K562 (cell line): ENCODE data around the gene MOCOS. TPM values are rescaled to one million over a fixed set of nuclear protein-coding genes. Genes with fewer than 3 reads are reported as not detected.

Experiments used
- ATAC-seq: fragments of 200-7000 bp; cut with Tn5 transposase; 3 replicates; pipeline ENCODE4 v1.9.1; 2020; ENCODE audit warnings: moderate library complexity
- BruUV-seq: library from RNA; stranded (reverse); fragments of 400-500 nt; replicated peaks from 2 replicates; lab custom pipeline; 2021; lab: Mats Ljungman, UMichigan
- CTCF ChIA-PET: fragments of 300-600 bp; formaldehyde crosslinking; extraction: SDS; loops from one replicate; lab custom pipeline; 2021; ENCODE audit warnings: low intra/inter-chr PET ratio; lab: Yijun Ruan, JAX
- POLR2A ChIA-PET: fragments of 300-600, 350-650 bp; sonication (Branson Sonifier 250); formaldehyde crosslinking; extraction: SDS; loops from one replicate; lab custom pipeline; 2021; ENCODE audit warnings: antibody characterized with exemption, inconsistent platforms; lab: Yijun Ruan, JAX
- DNase-seq, 4 experiments: peaks; one replicate each; pipeline versions ENCODE4 v3.0.0 to v3.0.0-alpha.2; 2011 to 2018; ENCODE audit warnings: low spot score in 3 of 4, mixed read lengths in 3 of 4; ENCODE audit errors: extremely low read depth in 1 of 4
- FAIRE-seq: peaks from 2 replicates; lab custom pipeline; 2011; peaks lifted over from hg19 to GRCh38; lab: Jason Lieb, UNC
- H2AFZ ChIP-seq: 2 replicates; pipeline ENCODE4 v1.6.0; 2011; ENCODE audit warnings: low read depth, low read length, control low read depth, inconsistent platforms
- H3K27ac ChIP-seq: fragments of 200-600 bp; 3 replicates; pipeline ENCODE4 v1.8.0; 2011; ENCODE audit warnings: low read depth, mild to moderate bottlenecking, control low read depth, inconsistent platforms, low read length, moderate library complexity, mixed read lengths; ENCODE audit errors: extremely low read depth
- H3K27me3 ChIP-seq, 2 experiments: fragments of 300-600 bp in 1 of 2; 2 replicates in 1 of 2; 3 replicates in 1 of 2; pipeline versions ENCODE4 v1.6.0 to v1.8.0; 2011; ENCODE audit warnings: inconsistent platforms in 2 of 2, low read length in 2 of 2, mild to moderate bottlenecking in 1 of 2, mixed read lengths in 1 of 2, moderate library complexity in 1 of 2; ENCODE audit not compliant: control insufficient read depth in 2 of 2, insufficient read depth in 2 of 2
- H3K36me3 ChIP-seq: fragments of 300-600 bp; 3 replicates; pipeline ENCODE4 v1.8.0; 2011; ENCODE audit warnings: mild to moderate bottlenecking, low read length, inconsistent platforms; ENCODE audit not compliant: control insufficient read depth, insufficient read depth
- H3K4me1 ChIP-seq, 2 experiments: fragments of 200-600 bp in 1 of 2; replicated peaks in 1 of 2; 2 replicates in 1 of 2; 3 replicates in 1 of 2; pipeline versions ENCODE4 v1.5.1 to v1.8.0; 2011; ENCODE audit warnings: inconsistent platforms in 2 of 2, low read length in 2 of 2, mild to moderate bottlenecking in 1 of 2, mixed read lengths in 1 of 2, moderate library complexity in 1 of 2; ENCODE audit not compliant: control insufficient read depth in 2 of 2, insufficient read depth in 2 of 2
- H3K4me2 ChIP-seq: 2 replicates; pipeline ENCODE4 v1.6.1; 2011; ENCODE audit warnings: low read length, control low read depth, inconsistent platforms, mixed read lengths; ENCODE audit not compliant: insufficient read depth
- H3K4me3 ChIP-seq: fragments of 200-600 bp; sonication (generic), shearing (Covaris generic); 2 replicates; pipeline ENCODE4 v1.5.1; 2016; ENCODE audit warnings: control low read depth, inconsistent platforms
- H3K79me2 ChIP-seq: fragments of 200-600 bp; 3 replicates; pipeline ENCODE4 v1.8.0; 2011; ENCODE audit warnings: low read length, inconsistent platforms; ENCODE audit not compliant: control insufficient read depth, insufficient read depth
- H3K9ac ChIP-seq, 2 experiments: 2 replicates each; pipeline versions ENCODE4 v1.6.0 to v1.6.1; 2011; ENCODE audit warnings: low read depth in 2 of 2, low read length in 2 of 2, control low read depth in 1 of 2, inconsistent platforms in 1 of 2, mild to moderate bottlenecking in 1 of 2, mixed read lengths in 1 of 2; ENCODE audit not compliant: insufficient read depth in 1 of 2
- H3K9me1 ChIP-seq: one replicate; pipeline ENCODE4 v1.6.0; 2011; ENCODE audit warnings: inconsistent platforms, mild to moderate bottlenecking, low read length, moderate library complexity; ENCODE audit not compliant: control insufficient read depth, insufficient read depth
- H3K9me3 ChIP-seq: replicated peaks from 2 replicates; pipeline ENCODE4 v1.5.1; 2011; ENCODE audit warnings: low read depth, low read length, inconsistent platforms; ENCODE audit not compliant: control insufficient read depth, insufficient read depth
- H4K20me1 ChIP-seq: replicated peaks from 2 replicates; pipeline ENCODE4 v1.6.1; 2011; ENCODE audit warnings: low read length, inconsistent platforms, mixed read lengths; ENCODE audit not compliant: control insufficient read depth, insufficient read depth
- BDP1 ChIP-seq: IDR thresholded peaks from 3 replicates; pipeline ENCODE4 v1.6.1; 2011; ENCODE audit not compliant: insufficient read length, insufficient read depth
- CC2D1A ChIP-seq: fragments of 450-650 bp; IDR thresholded peaks from 2 replicates; pipeline ENCODE4 v1.6.1; 2017; ENCODE audit warnings: mild to moderate bottlenecking
- CREM ChIP-seq: IDR thresholded peaks from 2 replicates; pipeline ENCODE4 v1.6.1; 2014; ENCODE audit warnings: antibody characterized with exemption, low read depth
- DIDO1 ChIP-seq: fragments of 450-650 bp; IDR thresholded peaks from 2 replicates; pipeline ENCODE4 v1.6.1; 2016; ENCODE audit warnings: low read depth, missing biosample characterization, missing genetic modification characterization
- MTA3 ChIP-seq: fragments of 450-650 bp; formaldehyde crosslinking; IDR thresholded peaks from 2 replicates; pipeline ENCODE4 v1.6.1; 2017; ENCODE audit warnings: mild to moderate bottlenecking, borderline replicate concordance
- NR1H2 ChIP-seq: sonication (generic); formaldehyde crosslinking; IDR thresholded peaks from 2 replicates; pipeline ENCODE4 v1.4.0; 2020; ENCODE audit warnings: mild to moderate bottlenecking, missing genetic modification reagents
- NRF1 ChIP-seq, 2 experiments: fragments of 450-650 bp; IDR thresholded peaks in 1 of 2; conservative IDR thresholded peaks in 1 of 2; 2 replicates each; pipeline ENCODE4 v1.6.1; 2014; ENCODE audit warnings: mild to moderate bottlenecking in 2 of 2
- SMAD2 ChIP-seq: fragments of 150-350 bp; IDR thresholded peaks from 2 replicates; pipeline ENCODE4 v1.6.1; 2014; ENCODE audit warnings: low read depth, mild to moderate bottlenecking, low read length
- SMC3 ChIP-seq: conservative IDR thresholded peaks from 2 replicates; pipeline ENCODE4 v1.6.1; 2011; ENCODE audit warnings: low read depth, low read length, improper control_type of control experiment; ENCODE audit not compliant: insufficient read depth
- ZNF347 ChIP-seq: fragments of 450-650 bp; formaldehyde crosslinking; IDR thresholded peaks from 2 replicates; pipeline ENCODE4 v1.4.0; 2020; ENCODE audit warnings: low read depth, mild to moderate bottlenecking, moderate library complexity
- ZNF696 ChIP-seq: fragments of 250-450 bp; sonication (Bioruptor Pico); conservative IDR thresholded peaks from 2 replicates; pipeline ENCODE4 v1.4.0; 2020; ENCODE audit warnings: mild to moderate bottlenecking, moderate library complexity
- WGBS: fragments of 100-300 bp; shearing (Covaris generic); methylation state at CpG from one replicate; pipeline ENCODE4 v1.1.6; 2016; ENCODE audit warnings: low coverage, mixed read lengths; ENCODE audit not compliant: insufficient coverage; ENCODE audit errors: missing lambda C conversion rate; 5-methylcytosine and 5-hydroxymethylcytosine counted together
- in situ Hi-C: fragments of 300-500 bp; cut with MboI; formaldehyde crosslinking; loops from 4 replicates; pipeline ENCODE4 v1.15.0; 2018; ENCODE audit warnings: inconsistent platforms, mixed read lengths
- intact Hi-C: fragments of 100-400 bp; cut with micrococcal nuclease; formaldehyde crosslinking; loops from 2 replicates; pipeline ENCODE4 v1.14.2; 2022
- polyA plus RNA-seq, 8 experiments: library from polyadenylated mRNA; depleted of rRNA in 4 of 8; stranded (reverse) in 5 of 8; unstranded in 3 of 8; fragments of >200 nt; fragmentation: Nextera tagmentation in 2 of 8; fragmentation: Illumina TruSeq in 1 of 8; extraction: Ambion mirVana in 2 of 8; extraction: Trizol in 1 of 8; gene quantifications; 2 replicates each; pipeline versions ENCODE4 v1.2.1 to v1.2.3, GENCODE V29; 2011 to 2014; ENCODE audit warnings: inconsistent platforms in 1 of 8, missing spikeins in 1 of 8
- total RNA-seq, 7 experiments: library from RNA; depleted of rRNA in 6 of 7; stranded (reverse); fragments of >200 nt in 6 of 7; fragmentation: Illumina TruSeq in 2 of 7; extraction: Trizol in 2 of 7; gene quantifications; 2 replicates each; pipeline versions ENCODE4 v1.2.1 to v1.2.3, GENCODE V29; 2011 to 2021; ENCODE audit warnings: low replicate concordance in 1 of 7
- TF ChIP-seq, protein P1 (sequence below): IDR thresholded peaks from 2 replicates; pipeline ENCODE4 v1.6.1; 2012; ENCODE audit warnings: low read depth, low read length, improper control_type of control experiment, borderline replicate concordance

The MOCOS gene
- total and polyA plus RNA-seq, 9 of the 15 experiments (the other 6 are each of a cell fraction or from before 2014, with no cell fraction given), result 4.5 to 12.4 (median 9.1) TPM

DNA sequence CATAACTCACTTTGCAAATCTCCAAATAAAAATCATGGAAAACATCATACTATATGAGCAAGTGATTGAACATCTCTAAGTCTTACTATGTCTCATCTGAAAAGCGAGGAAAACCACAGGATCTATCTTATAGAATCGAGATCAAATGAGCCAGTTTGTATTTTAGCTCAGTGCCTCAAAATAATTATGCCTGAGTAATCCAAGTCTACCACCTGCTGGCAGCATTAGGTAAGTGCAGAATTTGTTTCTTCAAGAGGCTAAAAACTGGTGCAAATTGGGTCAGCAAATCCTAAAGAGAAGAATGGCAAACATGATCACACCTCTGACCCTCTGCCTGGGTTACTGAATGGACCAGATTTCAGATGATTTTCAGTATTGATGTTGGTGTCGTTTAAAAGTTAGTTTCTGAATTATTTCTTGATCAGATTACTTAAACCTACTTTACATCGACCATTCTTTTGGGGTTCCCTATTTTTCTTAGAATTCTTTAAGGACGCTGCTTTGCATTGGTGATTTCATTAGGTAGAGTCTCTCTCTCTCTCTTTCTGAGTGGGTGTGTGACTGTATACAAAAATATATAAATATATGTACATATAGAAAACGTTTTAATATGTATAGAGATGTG lies 97.5 kb downstream of the MOCOS start (continued):
- TF ChIP-seq, protein P1, sequence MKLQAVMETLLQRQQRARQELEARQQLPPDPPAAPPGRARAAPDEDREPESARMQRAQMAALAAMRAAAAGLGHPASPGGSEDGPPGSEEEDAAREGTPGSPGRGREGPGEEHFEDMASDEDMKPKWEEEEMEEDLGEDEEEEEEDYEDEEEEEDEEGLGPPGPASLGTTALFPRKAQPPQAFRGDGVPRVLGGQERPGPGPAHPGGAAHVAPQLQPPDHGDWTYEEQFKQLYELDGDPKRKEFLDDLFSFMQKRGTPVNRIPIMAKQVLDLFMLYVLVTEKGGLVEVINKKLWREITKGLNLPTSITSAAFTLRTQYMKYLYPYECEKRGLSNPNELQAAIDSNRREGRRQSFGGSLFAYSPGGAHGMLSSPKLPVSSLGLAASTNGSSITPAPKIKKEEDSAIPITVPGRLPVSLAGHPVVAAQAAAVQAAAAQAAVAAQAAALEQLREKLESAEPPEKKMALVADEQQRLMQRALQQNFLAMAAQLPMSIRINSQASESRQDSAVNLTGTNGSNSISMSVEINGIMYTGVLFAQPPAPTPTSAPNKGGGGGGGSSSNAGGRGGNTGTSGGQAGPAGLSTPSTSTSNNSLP, result 0 out of 2 replicates have a peak, but pooled peaks have one; percentile 63
- peak; percentile 99 for TF ChIP-seq SMC3
- TF ChIP-seq NR1H2 (CRISPR knock-in tag), result no peak
- TF ChIP-seq NRF1 (conservative IDR thresholded peaks at IDR 0.05 in 1 of 2, IDR thresholded peaks at IDR 0.05 in 1 of 2), result no peak
- TF ChIP-seq ZNF696, result no peak
- no peak for TF ChIP-seq CREM
- TF ChIP-seq BDP1, result no peak
- peak; percentile 63; the same call in 1 of the 2 replicates for TF ChIP-seq CC2D1A
- TF ChIP-seq MTA3, result no peak
- TF ChIP-seq, all 486 proteins: peak for 13

DNA sequence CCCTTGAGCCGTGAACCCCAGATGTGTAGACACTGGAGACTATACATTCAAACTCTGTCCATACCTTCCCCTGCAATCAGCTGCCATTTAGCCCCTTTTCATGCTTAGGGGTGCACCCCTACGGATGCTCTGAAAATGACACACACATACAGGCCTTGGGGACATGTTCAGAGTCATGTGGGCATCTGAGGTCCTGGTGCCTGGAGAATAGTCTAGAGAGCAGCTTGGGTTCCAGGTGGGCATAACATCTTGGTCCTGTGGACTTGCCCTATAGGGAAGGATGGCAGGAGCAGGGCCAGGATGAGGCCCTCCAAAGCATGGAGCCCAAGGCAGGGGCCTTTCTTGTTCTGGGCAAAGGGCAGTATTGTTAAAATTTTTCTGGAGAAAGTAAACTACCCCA lies 100.4 kb downstream of the MOCOS start:
- intact Hi-C loops, result loop anchor here (10.0 kb wide), 1 partner anchor 883 kb away; no protein-coding TSS in a partner anchor
- no peak for TF ChIP-seq ZNF347 (CRISPR knock-in tag)
- TF ChIP-seq DIDO1 (tag), result no peak
- TF ChIP-seq SMAD2, result no peak

More for the DNA sequence above, 100.4 kb downstream of the MOCOS start:
- Histone ChIP-seq H4K20me1 (no peaks in the 10 kb centered on the region), H3K4me1 (no peaks in the 10 kb centered on the region), H3K4me2 (no peak overlapping the region), H3K27me3 (peaks cover 6 to 15% of the 10 kb centered on the region in 2 experiments; a peak in 4 of 5 replicates), H3K9me1 (no peaks in the 10 kb centered on the region), H2AFZ (no peak overlapping the region), H3K27ac (no peak overlapping the region), H3K9ac (no peak overlapping the region), H3K79me2 (no peaks in the 10 kb centered on the region), H3K9me3 (no peaks in the 10 kb centered on the region), H3K4me3 (no peak overlapping the region), H3K36me3 (no peaks in the 10 kb centered on the region)
- in situ Hi-C loops, result no loop called here
- FAIRE-seq, result no peak
- CTCF ChIA-PET, result no interaction called here
- DNase-seq, result no peak
- BruUV-seq, result no TSS peak
- no peak for ATAC-seq
- POLR2A ChIA-PET, result interaction anchor here (0.6 to 1.4 kb wide), 2 partner anchors 9 to 202 kb away, joined by 3 read pairs; no protein-coding TSS in a partner anchor
- WGBS, result 0% methylated on average over 2 of the region's 2 CpGs
